H1 (cell line): ENCODE measurements around the gene GXYLT2. TPM values are rescaled to one million over a fixed set of nuclear protein-coding genes. Genes with fewer than 3 reads are reported as not detected.

ENCODE experiments used
- CTCF ChIA-PET: fragments of 300-600 bp; sonication (Branson Sonifier 250); formaldehyde crosslinking; loops from one replicate; lab custom pipeline; 2021; ENCODE audit not compliant: partially characterized antibody; lab: Charles Lee
- POLR2A ChIA-PET: fragments of 300-600 bp; sonication (Branson Sonifier 250); formaldehyde crosslinking; loops from one replicate; lab custom pipeline; 2021; ENCODE audit warnings: inconsistent platforms; ENCODE audit not compliant: partially characterized antibody; lab: Charles Lee
- DNase-seq, 2 experiments: peaks; one replicate each; pipeline versions ENCODE4 v3.0.0 to v3.0.0-alpha.2; 2010 to 2022; ENCODE audit warnings: low spot score in 2 of 2, low read depth in 1 of 2, mixed read lengths in 1 of 2
- FAIRE-seq: peaks from 2 replicates; lab custom pipeline; 2011; peaks lifted over from hg19 to GRCh38; lab: Jason Lieb, UNC
- H2AFZ ChIP-seq: 2 replicates; pipeline ENCODE4 v1.8.1; 2012; ENCODE audit warnings: low read length, inconsistent platforms
- H2AK5ac ChIP-seq: 2 replicates; pipeline ENCODE4 v1.6.1; 2013; ENCODE audit warnings: low read depth, low read length
- H2BK120ac ChIP-seq: replicated peaks from 2 replicates; pipeline ENCODE3; 2013; ENCODE audit warnings: low read depth, low read length, inconsistent platforms
- H2BK12ac ChIP-seq: 2 replicates; pipeline ENCODE4 v1.6.1; 2013; ENCODE audit warnings: low read depth, low read length
- H2BK15ac ChIP-seq: 2 replicates; pipeline ENCODE4 v1.6.1; 2013; ENCODE audit warnings: low read length
- H2BK20ac ChIP-seq: 2 replicates; pipeline ENCODE4 v1.6.1; 2013; ENCODE audit warnings: low read length
- H2BK5ac ChIP-seq: 2 replicates; pipeline ENCODE4 v1.6.1; 2013; ENCODE audit warnings: low read depth, low read length
- H3K14ac ChIP-seq: 2 replicates; pipeline ENCODE4 v1.6.1; 2013; ENCODE audit warnings: inconsistent platforms; ENCODE audit not compliant: insufficient read length
- H3K18ac ChIP-seq: 2 replicates; pipeline ENCODE4 v1.6.1; 2013; ENCODE audit warnings: low read length; ENCODE audit errors: extremely low read depth
- H3K23ac ChIP-seq: 2 replicates; pipeline ENCODE4 v1.6.1; 2013; ENCODE audit warnings: inconsistent platforms; ENCODE audit not compliant: insufficient read length
- H3K23me2 ChIP-seq: 2 replicates; pipeline ENCODE4 v1.6.1; 2013; ENCODE audit warnings: low read depth, low read length
- H3K27ac ChIP-seq: 2 replicates; pipeline ENCODE4 v1.6.1; 2011; ENCODE audit warnings: low read depth, low read length, inconsistent platforms
- H3K27me3 ChIP-seq, 4 experiments: replicated peaks in 1 of 4; 1 replicate in 1 of 4; 2 replicates in 3 of 4; pipeline versions ENCODE4 v1.6.1 to v1.8.1; 2011 to 2013; ENCODE audit warnings: low read length in 3 of 4, mild to moderate bottlenecking in 3 of 4, inconsistent platforms in 2 of 4, mixed read lengths in 2 of 4, moderate library complexity in 1 of 4; ENCODE audit not compliant: control insufficient read depth in 3 of 4, insufficient read depth in 3 of 4; ENCODE audit errors: extremely low read depth in 1 of 4
- H3K36me3 ChIP-seq, 4 experiments: 2 replicates each; pipeline versions ENCODE4 v1.6.1 to v1.8.1; 2011 to 2013; ENCODE audit warnings: mild to moderate bottlenecking in 4 of 4, low read length in 3 of 4, moderate library complexity in 2 of 4, control low read depth in 1 of 4, inconsistent platforms in 1 of 4; ENCODE audit not compliant: insufficient read depth in 4 of 4, control insufficient read depth in 2 of 4
- H3K4ac ChIP-seq: replicated peaks from 2 replicates; pipeline ENCODE3; 2013; ENCODE audit warnings: low read length, low read depth, mixed read lengths, inconsistent platforms; ENCODE audit not compliant: insufficient read length
- H3K4me1 ChIP-seq, 4 experiments: replicated peaks in 1 of 4; 1 replicate in 1 of 4; 2 replicates in 3 of 4; pipeline versions ENCODE4 v1.6.1 to v1.8.1; 2011 to 2013; ENCODE audit warnings: low read length in 3 of 4, inconsistent platforms in 2 of 4, mixed read lengths in 1 of 4; ENCODE audit not compliant: insufficient read depth in 4 of 4, control insufficient read depth in 3 of 4
- H3K4me2 ChIP-seq, 2 experiments: 2 replicates each; pipeline versions ENCODE4 v1.6.1 to v1.8.1; 2011 to 2013; ENCODE audit warnings: low read depth in 2 of 2, low read length in 2 of 2, control low read depth in 1 of 2, inconsistent platforms in 1 of 2, mild to moderate bottlenecking in 1 of 2; ENCODE audit not compliant: insufficient read depth in 1 of 2
- H3K4me3 ChIP-seq, 4 experiments: fragments of 200-600, 300-600 bp in 1 of 4; sonication (generic), shearing (Covaris generic), sonication (Bioruptor Twin) in 1 of 4; 2 replicates each; pipeline versions ENCODE4 v1.5.1 to v1.8.1; 2011 to 2016; ENCODE audit warnings: low read length in 4 of 4, low read depth in 3 of 4, control low read depth in 2 of 4, inconsistent platforms in 2 of 4, mild to moderate bottlenecking in 2 of 4, mixed read lengths in 1 of 4, moderate library complexity in 1 of 4; ENCODE audit not compliant: insufficient read depth in 2 of 4; ENCODE audit errors: extremely low read depth in 1 of 4
- H3K56ac ChIP-seq: replicated peaks from 2 replicates; pipeline ENCODE3; 2013; ENCODE audit warnings: low read depth, mild to moderate bottlenecking, mixed read lengths, low read length, inconsistent platforms; ENCODE audit not compliant: insufficient read length
- H3K79me1 ChIP-seq: 2 replicates; pipeline ENCODE4 v1.6.1; 2013; ENCODE audit warnings: low read depth, low read length, control low read depth
- H3K79me2 ChIP-seq, 2 experiments: 2 replicates each; pipeline versions ENCODE4 v1.6.1 to v1.8.1; 2012 to 2013; ENCODE audit warnings: low read length in 2 of 2, mild to moderate bottlenecking in 2 of 2, inconsistent platforms in 1 of 2; ENCODE audit not compliant: insufficient read depth in 2 of 2, control insufficient read depth in 1 of 2
- H3K9ac ChIP-seq, 4 experiments: replicated peaks in 1 of 4; 1 replicate in 1 of 4; 2 replicates in 3 of 4; pipeline versions ENCODE4 v1.6.1 to v1.8.1; 2011 to 2013; ENCODE audit warnings: low read depth in 3 of 4, low read length in 3 of 4, control low read depth in 2 of 4, mild to moderate bottlenecking in 2 of 4, moderate library complexity in 2 of 4, inconsistent platforms in 1 of 4; ENCODE audit errors: extremely low read depth in 1 of 4
- H3K9me3 ChIP-seq, 2 experiments: 2 replicates each; pipeline versions ENCODE4 v1.6.1 to v1.8.1; 2012 to 2013; ENCODE audit warnings: mild to moderate bottlenecking in 2 of 2, moderate library complexity in 2 of 2, control low read depth in 1 of 2, inconsistent platforms in 1 of 2, low read depth in 1 of 2, low read length in 1 of 2, mixed read lengths in 1 of 2; ENCODE audit not compliant: insufficient read depth in 2 of 2
- H4K20me1 ChIP-seq, 2 experiments: replicated peaks in 1 of 2; 2 replicates each; pipeline versions ENCODE3 to v1.8.1; 2011 to 2013; ENCODE audit warnings: inconsistent platforms in 2 of 2, low read length in 2 of 2, mild to moderate bottlenecking in 1 of 2; ENCODE audit not compliant: insufficient read depth in 2 of 2, control insufficient read depth in 1 of 2
- H4K5ac ChIP-seq: 2 replicates; pipeline ENCODE4 v1.6.1; 2013; ENCODE audit warnings: low read length, low read depth, mixed read lengths, inconsistent platforms; ENCODE audit not compliant: insufficient read length
- H4K8ac ChIP-seq: 2 replicates; pipeline ENCODE4 v1.8.0; 2013; ENCODE audit warnings: mild to moderate bottlenecking, moderate library complexity, low read length, inconsistent platforms; ENCODE audit not compliant: insufficient read depth; ENCODE audit errors: extremely low read depth
- H4K91ac ChIP-seq: replicated peaks from 2 replicates; pipeline ENCODE3; 2013; ENCODE audit warnings: low read length, mixed read lengths, inconsistent platforms; ENCODE audit not compliant: insufficient read length
- CREB1 ChIP-seq: IDR thresholded peaks from 2 replicates; pipeline ENCODE4 v1.6.1; 2012; ENCODE audit warnings: inconsistent platforms
- POU5F1 ChIP-seq: IDR thresholded peaks from 2 replicates; pipeline ENCODE4 v1.6.1; 2011; ENCODE audit warnings: low read depth, mild to moderate bottlenecking, low read length, moderate library complexity
- SP4 ChIP-seq: IDR thresholded peaks from 2 replicates; pipeline ENCODE4 v1.6.1; 2012; ENCODE audit warnings: low read length, inconsistent platforms
- ZNF274 ChIP-seq: IDR thresholded peaks from 2 replicates; pipeline ENCODE4 v1.7.0; 2012; ENCODE audit warnings: low read length, borderline replicate concordance; ENCODE audit errors: extremely low read depth
- WGBS, 2 experiments: shearing (Covaris generic) in 1 of 2; methylation state at CpG; one replicate each; pipeline versions ENCODE4 v1.1.6 to v1.1.7; 2013 to 2015; ENCODE audit warnings: low lambda C conversion rate in 2 of 2, mixed read lengths in 2 of 2, inconsistent platforms in 1 of 2, low coverage in 1 of 2, missing lambda C conversion rate in 1 of 2; ENCODE audit not compliant: insufficient replicate concordance in 2 of 2, insufficient coverage in 1 of 2, insufficient read length in 1 of 2; ENCODE audit errors: extremely low coverage in 1 of 2, missing lambda C conversion rate in 1 of 2; 5-methylcytosine and 5-hydroxymethylcytosine counted together
- polyA plus RNA-seq, 7 experiments: library from polyadenylated mRNA; depleted of rRNA in 3 of 7; stranded (reverse) in 5 of 7; unstranded in 2 of 7; fragments of >200 nt in 5 of 7; fragments of 200-250 nt in 2 of 7; gene quantifications; 1 replicate in 5 of 7; 2 replicates in 1 of 7; 4 replicates in 1 of 7; pipeline versions ENCODE4 v1.2.1 to v1.2.3, GENCODE V29; 2011 to 2013; ENCODE audit warnings: missing spikeins in 2 of 7, mixed read lengths in 2 of 7
- total RNA-seq: library from RNA; stranded (reverse); fragmentation: NEBNext Ultra II Directional; extraction: Animal tissue kit (Norgen Biotek cat#: 25700); gene quantifications from 2 replicates; pipeline ENCODE4 v1.2.1, GENCODE V29; 2021
- TF ChIP-seq, protein P1 (sequence below): IDR thresholded peaks from 2 replicates; pipeline ENCODE4 v1.6.1; 2012; ENCODE audit warnings: inconsistent platforms
- TF ChIP-seq, protein P2 (sequence below): IDR thresholded peaks from 2 replicates; pipeline ENCODE4 v1.6.1; 2011; ENCODE audit warnings: low read depth, mild to moderate bottlenecking, low read length; ENCODE audit not compliant: insufficient read depth
- TF ChIP-seq, protein P3 (sequence below): IDR thresholded peaks from 2 replicates; pipeline ENCODE4 v1.6.1; 2012; ENCODE audit warnings: low read length, inconsistent platforms
- TF ChIP-seq, protein P4 (sequence below), 3 experiments: IDR thresholded peaks; 1 replicate in 2 of 3; 2 replicates in 1 of 3; pipeline versions ENCODE4 v1.5.1 to v1.6.1; 2011; ENCODE audit warnings: low read length in 3 of 3, mild to moderate bottlenecking in 3 of 3, inconsistent platforms in 2 of 3, low read depth in 1 of 3, moderate library complexity in 1 of 3; ENCODE audit not compliant: insufficient read depth in 1 of 3; ENCODE audit errors: control extremely low read depth in 1 of 3

Gene GXYLT2
- total and polyA plus RNA-seq, 2 of the 8 experiments (the other 6 are each of a cell fraction or from before 2014, with no cell fraction given) = 1.8 to 5.6 TPM

DNA sequence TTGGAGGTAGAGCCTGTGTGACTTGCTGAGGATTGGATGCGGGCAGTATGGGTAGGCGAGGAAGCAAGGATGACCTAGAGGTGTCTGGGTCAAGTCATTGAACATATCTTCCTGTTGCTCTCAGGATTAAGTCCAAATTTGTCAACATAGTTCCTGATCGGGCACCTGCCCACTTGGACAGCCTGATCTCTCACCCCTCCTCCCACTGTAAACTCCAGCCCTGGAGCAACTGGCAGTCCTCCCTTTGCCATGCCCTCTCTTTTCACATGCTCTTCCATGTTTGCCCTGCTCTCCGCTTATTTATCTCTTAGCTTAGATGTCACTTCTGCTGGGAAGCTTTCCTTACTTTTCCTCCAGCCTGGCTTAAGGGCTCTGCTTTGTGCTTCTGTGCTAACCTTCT is 61.2 kb downstream of the GXYLT2 start:
- H2BK5ac ChIP-seq = no peak overlapping the region
- no peak overlapping the region for H3K4ac ChIP-seq
- no peak overlapping the region for H3K4me2 ChIP-seq
- H3K9ac ChIP-seq = no peak overlapping the region
- no peak overlapping the region for H2BK15ac ChIP-seq
- H3K9me3 ChIP-seq = no peaks in the 10 kb centered on the region
- no peak overlapping the region for H2AK5ac ChIP-seq
- H3K4me3 ChIP-seq = no peak overlapping the region
- no peaks in the 10 kb centered on the region for H3K23me2 ChIP-seq
- no peaks in the 10 kb centered on the region for H3K27me3 ChIP-seq
- no peaks in the 10 kb centered on the region for H4K20me1 ChIP-seq
- no peak overlapping the region for H3K18ac ChIP-seq
- no peak overlapping the region for H2BK120ac ChIP-seq
- no peaks in the 10 kb centered on the region for H3K79me2 ChIP-seq
- WGBS, 2 experiments = 89% methylated on average over 4 of the region's 4 CpGs; no CpG with 5 or more reads in 1 of the 2 experiments
- H3K56ac ChIP-seq = no peak overlapping the region
- ChIA-PET POLR2A (no interaction called here), CTCF (interaction anchor here (0.8 to 1.4 kb wide), 2 partner anchors 9 to 14 kb away, joined by 3 to 4 read pairs; no protein-coding TSS in a partner anchor)
- H3K27ac ChIP-seq = no peak overlapping the region
- no peaks in the 10 kb centered on the region for H3K79me1 ChIP-seq
- no peak overlapping the region for H4K91ac ChIP-seq
- DNase-seq (no peak), FAIRE-seq (no peak)
- no peak overlapping the region for H4K5ac ChIP-seq
- no peak overlapping the region for H3K14ac ChIP-seq
- no peak overlapping the region for H2BK20ac ChIP-seq
- peaks cover 0 to 6% (median 4%) of the 10 kb centered on the region in 4 experiments; a peak in 4 of 7 replicates for H3K4me1 ChIP-seq
- TF ChIP-seq, protein P1, sequence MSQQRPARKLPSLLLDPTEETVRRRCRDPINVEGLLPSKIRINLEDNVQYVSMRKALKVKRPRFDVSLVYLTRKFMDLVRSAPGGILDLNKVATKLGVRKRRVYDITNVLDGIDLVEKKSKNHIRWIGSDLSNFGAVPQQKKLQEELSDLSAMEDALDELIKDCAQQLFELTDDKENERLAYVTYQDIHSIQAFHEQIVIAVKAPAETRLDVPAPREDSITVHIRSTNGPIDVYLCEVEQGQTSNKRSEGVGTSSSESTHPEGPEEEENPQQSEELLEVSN = no peak
- TF ChIP-seq ZNF274 (no peak), CREB1 (no peak), POU5F1 (no peak), SP4 (no peak)
- TF ChIP-seq, protein P2, sequence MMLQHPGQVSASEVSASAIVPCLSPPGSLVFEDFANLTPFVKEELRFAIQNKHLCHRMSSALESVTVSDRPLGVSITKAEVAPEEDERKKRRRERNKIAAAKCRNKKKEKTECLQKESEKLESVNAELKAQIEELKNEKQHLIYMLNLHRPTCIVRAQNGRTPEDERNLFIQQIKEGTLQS = no peak
- TF ChIP-seq, protein P3, sequence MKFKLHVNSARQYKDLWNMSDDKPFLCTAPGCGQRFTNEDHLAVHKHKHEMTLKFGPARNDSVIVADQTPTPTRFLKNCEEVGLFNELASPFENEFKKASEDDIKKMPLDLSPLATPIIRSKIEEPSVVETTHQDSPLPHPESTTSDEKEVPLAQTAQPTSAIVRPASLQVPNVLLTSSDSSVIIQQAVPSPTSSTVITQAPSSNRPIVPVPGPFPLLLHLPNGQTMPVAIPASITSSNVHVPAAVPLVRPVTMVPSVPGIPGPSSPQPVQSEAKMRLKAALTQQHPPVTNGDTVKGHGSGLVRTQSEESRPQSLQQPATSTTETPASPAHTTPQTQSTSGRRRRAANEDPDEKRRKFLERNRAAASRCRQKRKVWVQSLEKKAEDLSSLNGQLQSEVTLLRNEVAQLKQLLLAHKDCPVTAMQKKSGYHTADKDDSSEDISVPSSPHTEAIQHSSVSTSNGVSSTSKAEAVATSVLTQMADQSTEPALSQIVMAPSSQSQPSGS = no peak
- TF ChIP-seq, protein P4, sequence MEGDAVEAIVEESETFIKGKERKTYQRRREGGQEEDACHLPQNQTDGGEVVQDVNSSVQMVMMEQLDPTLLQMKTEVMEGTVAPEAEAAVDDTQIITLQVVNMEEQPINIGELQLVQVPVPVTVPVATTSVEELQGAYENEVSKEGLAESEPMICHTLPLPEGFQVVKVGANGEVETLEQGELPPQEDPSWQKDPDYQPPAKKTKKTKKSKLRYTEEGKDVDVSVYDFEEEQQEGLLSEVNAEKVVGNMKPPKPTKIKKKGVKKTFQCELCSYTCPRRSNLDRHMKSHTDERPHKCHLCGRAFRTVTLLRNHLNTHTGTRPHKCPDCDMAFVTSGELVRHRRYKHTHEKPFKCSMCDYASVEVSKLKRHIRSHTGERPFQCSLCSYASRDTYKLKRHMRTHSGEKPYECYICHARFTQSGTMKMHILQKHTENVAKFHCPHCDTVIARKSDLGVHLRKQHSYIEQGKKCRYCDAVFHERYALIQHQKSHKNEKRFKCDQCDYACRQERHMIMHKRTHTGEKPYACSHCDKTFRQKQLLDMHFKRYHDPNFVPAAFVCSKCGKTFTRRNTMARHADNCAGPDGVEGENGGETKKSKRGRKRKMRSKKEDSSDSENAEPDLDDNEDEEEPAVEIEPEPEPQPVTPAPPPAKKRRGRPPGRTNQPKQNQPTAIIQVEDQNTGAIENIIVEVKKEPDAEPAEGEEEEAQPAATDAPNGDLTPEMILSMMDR (IDR thresholded peaks at IDR 0.05; ENCODE audit: control extremely low read depth in 1 of 3, insufficient read depth in 1 of 3, low read depth in 1 of 3, low read length in 3 of 3) = no peak
- H2AFZ ChIP-seq = no peak overlapping the region
- H3K36me3 ChIP-seq = no peaks in the 10 kb centered on the region
- no peak overlapping the region for H4K8ac ChIP-seq
- H3K23ac ChIP-seq = no peak overlapping the region
- no peak overlapping the region for H2BK12ac ChIP-seq
